ENCODE measurements around the gene LPAR6. TPM values are rescaled to one million over a fixed set of nuclear protein-coding genes. Genes with fewer than 3 reads are reported as not detected.
"Not testable (repeated sequence)": the region's sequence is repeated elsewhere in the genome, so short reads cannot be mapped to it uniquely, and the experiment has no call there.

LPAR6 gene
- total RNA-seq (10 to 100 TPM in 2 of 6 donors, 1 to 10 TPM in 4; 1.9 to 16.0 (median 4.1) TPM), polyA plus RNA-seq (10 to 100 TPM in 1 of 2 donors, 1 to 10 TPM in 1; 8.1 to 10.8 TPM)

DNA sequence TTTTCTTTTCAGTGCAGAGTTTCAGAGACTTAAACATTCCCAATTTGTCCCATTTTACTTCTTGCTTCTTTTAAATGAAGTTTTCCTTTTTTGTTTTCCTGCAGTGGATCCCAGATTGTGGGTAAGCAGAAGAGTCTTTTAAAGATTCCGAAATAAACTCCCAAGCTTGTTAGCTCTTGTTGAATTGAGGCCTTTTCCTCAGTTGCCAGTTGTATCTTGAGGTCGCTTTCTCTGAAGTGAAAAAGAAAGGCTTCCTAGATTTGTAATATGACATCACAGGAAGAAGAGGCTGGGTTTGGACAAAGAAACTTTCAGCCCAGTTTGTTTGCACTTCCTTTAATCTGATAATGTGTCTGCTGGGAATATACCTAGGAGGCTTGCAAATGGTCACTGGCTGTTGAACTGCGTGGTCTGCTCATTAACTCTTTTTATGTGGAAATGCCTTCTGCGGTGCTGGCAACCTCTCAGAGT is at the start of gene LPAR6:
TSS of gene LPAR6 (minus strand) at position 233 of the 471 bp plus-strand sequence. CDS start 690 bp downstream, outside the sequence.
- intact Hi-C loops (cut with DNase I): no loop called here
- peak; percentile 69 to 91 (median 86) for ATAC-seq
- DNase-seq: peak in 1 of 6 donors; percentile 21
- Histone ChIP-seq H3K27me3 (no peaks in the 10 kb centered on the region), H3K36me3 (no peaks in the 10 kb centered on the region), H3K4me3 (peak within 1 kb of the TSS; percentile 14 to 36 (median 23)), H3K9me3 (no peaks in the 10 kb centered on the region), H3K4me1 (peaks cover 0 to 6% (median 3%) of the 10 kb centered on the region in 3 donors), H3K27ac (peak within 1 kb of the TSS; percentile 1 to 79 (median 52))
- no peak for FAIRE-seq
- TF ChIP-seq CTCF (IDR thresholded peaks at IDR 0.05): no peak
- 29 to 31% methylated on average over 4 of the region's 4 CpGs for WGBS, 2 donors

DNA sequence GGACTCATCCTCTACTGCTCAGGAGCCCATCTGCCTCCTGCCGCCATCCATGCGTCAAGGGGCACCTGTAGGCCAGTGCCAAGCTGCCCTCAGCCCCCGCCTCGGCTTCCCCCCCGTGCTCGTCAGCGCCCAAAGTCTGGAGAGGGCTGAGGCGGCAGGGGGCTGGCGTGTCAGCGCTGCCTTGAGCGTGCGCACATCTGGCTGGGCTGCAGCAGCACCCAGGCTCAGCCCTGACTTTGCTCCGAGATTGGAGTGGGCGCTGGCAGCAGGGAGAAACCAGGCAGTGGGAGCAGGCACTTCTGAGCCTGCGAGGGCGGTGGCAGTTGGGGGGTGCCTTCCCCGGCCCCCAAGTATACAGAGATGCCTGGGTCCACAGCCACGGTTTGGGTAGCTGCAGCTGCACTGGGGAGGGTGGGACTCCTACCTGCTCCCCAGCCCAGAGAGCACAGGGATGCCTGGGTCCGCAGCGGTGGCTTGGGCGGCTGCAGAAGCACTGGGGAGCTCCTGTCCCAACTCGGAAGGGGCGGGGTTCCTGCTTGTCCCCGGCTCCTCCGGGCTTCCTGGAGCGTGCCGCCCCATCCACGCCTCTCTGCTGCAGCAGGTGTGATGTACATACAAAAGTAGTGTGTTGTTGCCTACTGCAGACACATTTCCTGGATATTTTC is 44.8 kb upstream of the LPAR6 start:
- DNase-seq (peak in 2 of 6 donors; percentile 15 to 56), ATAC-seq (no peak), FAIRE-seq (no peak)
- Histone ChIP-seq H3K4me3 (no peak overlapping the region), H3K9me3 (no peaks in the 10 kb centered on the region), H3K4me1 (no peaks in the 10 kb centered on the region), H3K27ac (no peak overlapping the region), H3K36me3 (peaks cover 0 to 20% (median 9%) of the 10 kb centered on the region in 3 donors), H3K27me3 (no peaks in the 10 kb centered on the region)
- intact Hi-C loops (cut with DNase I): no loop called here
- TF ChIP-seq CTCF (IDR thresholded peaks at IDR 0.05): no peak
- 94 to 97% methylated on average over 27 to 28 of the region's 28 CpGs for WGBS, 2 donors

DNA sequence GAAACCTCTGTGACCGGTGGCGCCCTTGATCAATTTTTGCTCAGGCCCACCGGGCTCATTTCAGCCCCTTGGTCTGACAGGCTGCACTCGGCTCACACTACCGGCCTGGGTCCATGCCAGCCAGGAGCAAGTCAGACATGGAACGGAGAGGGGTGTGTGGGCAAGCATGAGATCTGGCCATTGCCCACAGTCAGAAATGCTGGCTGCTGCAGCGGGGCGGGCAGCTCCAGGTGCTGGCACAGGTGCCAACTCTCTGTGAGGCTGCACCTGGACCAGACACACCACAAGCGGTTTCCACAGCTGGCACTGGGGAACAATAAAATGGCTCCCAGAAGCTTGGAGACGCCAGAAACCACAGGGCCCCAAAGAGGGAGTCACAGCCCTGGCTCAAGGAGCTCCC is 43.6 kb upstream of the LPAR6 start:
- peak in 1 of 6 donors; percentile 12 for DNase-seq

DNA sequence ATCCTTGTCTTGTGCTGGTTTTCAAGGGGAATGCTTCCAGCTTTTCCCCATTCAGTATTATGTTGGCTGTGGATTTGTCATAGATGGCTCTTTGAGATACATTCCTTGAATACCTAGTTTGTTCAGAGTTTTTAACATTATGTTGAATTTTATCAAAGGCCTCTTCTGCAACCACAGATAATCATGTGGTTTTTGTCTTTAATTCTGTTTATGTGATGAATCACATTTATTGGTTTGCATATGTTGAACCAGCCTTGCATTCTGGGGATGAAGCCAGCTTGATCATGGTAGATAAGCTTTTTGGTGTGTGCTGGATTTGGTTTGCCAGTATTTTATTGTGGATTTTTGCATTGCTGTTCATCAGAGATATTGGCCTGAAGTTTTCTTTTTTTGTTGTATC is 38.3 kb upstream of the LPAR6 start:
- intact Hi-C loops (cut with DNase I); FAIRE-seq; ATAC-seq; DNase-seq; H3K4me1 ChIP-seq; H3K27ac ChIP-seq; H3K9me3 ChIP-seq; H3K36me3 ChIP-seq; H3K4me3 ChIP-seq; H3K27me3 ChIP-seq: not testable (repeated sequence)

More for the DNA sequence above, 43.6 kb upstream of the LPAR6 start:
- H3K4me3 ChIP-seq: no peak overlapping the region
- intact Hi-C loops (cut with DNase I): no loop called here
- WGBS, 2 donors: 97% methylated on average over 10 of the region's 10 CpGs
- TF ChIP-seq CTCF (IDR thresholded peaks at IDR 0.05): no peak
- FAIRE-seq: no peak
- H3K27me3 ChIP-seq: no peaks in the 10 kb centered on the region
- no peaks in the 10 kb centered on the region for H3K4me1 ChIP-seq
- peaks cover 0 to 20% (median 5%) of the 10 kb centered on the region in 3 donors for H3K36me3 ChIP-seq
- no peaks in the 10 kb centered on the region for H3K9me3 ChIP-seq
- no peak for ATAC-seq
- H3K27ac ChIP-seq: no peak overlapping the region

DNA sequence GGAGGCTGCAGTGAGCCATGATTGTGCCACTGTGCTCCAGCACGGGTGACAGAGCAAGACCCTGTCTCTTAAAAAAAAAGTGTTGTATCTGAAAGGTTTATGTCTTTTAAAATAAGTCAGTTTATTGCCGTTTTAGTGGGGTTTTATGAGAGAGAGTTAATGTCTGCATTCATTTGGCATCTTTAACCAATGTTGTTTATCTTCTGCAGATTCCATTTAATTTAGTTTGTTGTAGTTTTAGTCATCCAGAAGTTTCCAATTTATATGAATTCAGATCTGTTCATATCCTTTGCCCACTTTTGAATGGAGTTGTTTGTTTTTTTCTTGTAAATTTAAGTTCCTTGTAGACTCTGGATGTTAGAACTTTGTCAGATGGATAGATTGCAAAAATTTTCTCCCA is 36.7 kb upstream of the LPAR6 start:
- no peaks in the 10 kb centered on the region for H3K9me3 ChIP-seq
- H3K36me3 ChIP-seq: no peaks in the 10 kb centered on the region
- H3K27me3 ChIP-seq: no peaks in the 10 kb centered on the region
- ATAC-seq (no peak), DNase-seq (no peak), FAIRE-seq (no peak)
- intact Hi-C loops (cut with DNase I): no loop called here
- no peaks in the 10 kb centered on the region for H3K4me1 ChIP-seq
- no peak overlapping the region for H3K27ac ChIP-seq
- TF ChIP-seq CTCF (IDR thresholded peaks at IDR 0.05): no peak
- 83 to 91% methylated on average over 2 of the region's 2 CpGs for WGBS, 2 donors
- H3K4me3 ChIP-seq: no peak overlapping the region
